Neural progenitor cell (in vitro differentiated cells): ENCODE data around the gene SYNGR3. TPM values are rescaled to one million over a fixed set of nuclear protein-coding genes. Genes with fewer than 3 reads are reported as not detected.
"Not testable (repeated sequence)": the region's sequence is repeated elsewhere in the genome, so short reads cannot be mapped to it uniquely, and the experiment has no call there.

Experiments used
- DNase-seq: peaks from one replicate; pipeline ENCODE4 v3.0.0-alpha.2; 2016; ENCODE audit warnings: low spot score
- H2AFZ ChIP-seq: fragments of 200-600 bp; sonication (generic); replicated peaks from 2 replicates; pipeline ENCODE4 v1.6.1; 2016; ENCODE audit warnings: antibody characterized with exemption
- H3F3A ChIP-seq: fragments of 200-600 bp; sonication (generic); 2 replicates; pipeline ENCODE4 v1.6.1; 2016; ENCODE audit warnings: antibody characterized with exemption, low read depth
- H3K27ac ChIP-seq: fragments of 200-600 bp; sonication (generic); 2 replicates; pipeline ENCODE4 v1.5.1; 2016; ENCODE audit warnings: mild to moderate bottlenecking
- H3K27me3 ChIP-seq: fragments of 200-600 bp; sonication (generic); 2 replicates; pipeline ENCODE4 v1.6.1; 2016; ENCODE audit warnings: mild to moderate bottlenecking, moderate library complexity
- H3K36me3 ChIP-seq: fragments of 200-600 bp; sonication (generic); 2 replicates; pipeline ENCODE4 v1.5.1; 2016
- H3K4me1 ChIP-seq: fragments of 200-600 bp; sonication (generic); 2 replicates; pipeline ENCODE4 v1.6.1; 2016; ENCODE audit warnings: mixed run types
- H3K4me2 ChIP-seq: fragments of 200-600 bp; sonication (generic); 2 replicates; pipeline ENCODE4 v1.6.1; 2016
- H3K4me3 ChIP-seq: fragments of 200-600 bp; sonication (generic); 2 replicates; pipeline ENCODE4 v1.5.1; 2016
- H3K79me2 ChIP-seq: fragments of 200-600 bp; sonication (generic); 2 replicates; pipeline ENCODE4 v1.6.1; 2016; ENCODE audit warnings: low read depth
- H3K9ac ChIP-seq: fragments of 200-600 bp; sonication (generic); 2 replicates; pipeline ENCODE4 v1.6.1; 2016
- H3K9me3 ChIP-seq: fragments of 200-600 bp; sonication (generic); 2 replicates; pipeline ENCODE4 v1.5.1; 2016; ENCODE audit warnings: low read depth
- H4K20me1 ChIP-seq: fragments of 200-600 bp; sonication (generic); 2 replicates; pipeline ENCODE4 v1.6.1; 2016; ENCODE audit warnings: low read depth
- H3K27ac Mint-ChIP-seq: 3 replicates; pipeline ENCODE4 v1.8.0; 2021; ENCODE audit warnings: mixed read lengths
- H3K27me3 Mint-ChIP-seq: 2 replicates; pipeline ENCODE4 v1.8.0; 2022; ENCODE audit warnings: low read depth, mild to moderate bottlenecking, inconsistent platforms, moderate library complexity, mixed read lengths; ENCODE audit not compliant: insufficient read depth
- H3K36me3 Mint-ChIP-seq: 3 replicates; pipeline ENCODE4 v1.8.0; 2021; ENCODE audit warnings: mixed read lengths
- H3K4me1 Mint-ChIP-seq: 3 replicates; pipeline ENCODE4 v1.8.0; 2021; ENCODE audit warnings: mixed read lengths
- H3K4me3 Mint-ChIP-seq: 3 replicates; pipeline ENCODE4 v1.8.0; 2021; ENCODE audit warnings: mild to moderate bottlenecking, moderate library complexity, mixed read lengths
- H3K9me3 Mint-ChIP-seq: 3 replicates; pipeline ENCODE4 v1.8.0; 2020; ENCODE audit warnings: mixed read lengths
- EZH2 ChIP-seq: fragments of 200-600 bp; sonication (generic); IDR thresholded peaks from 2 replicates; pipeline ENCODE4 v1.6.1; 2017; ENCODE audit warnings: antibody characterized with exemption, mild to moderate bottlenecking, moderate library complexity
- EZH2phosphoT487 ChIP-seq: fragments of 200-600 bp; sonication (generic); IDR thresholded peaks from 2 replicates; pipeline ENCODE4 v1.6.1; 2017; ENCODE audit warnings: antibody characterized with exemption
- total RNA-seq: library from RNA; depleted of rRNA; stranded (reverse); fragments of >200 nt; gene quantifications from 2 replicates; pipeline ENCODE4 v1.2.3, GENCODE V29; 2015; ENCODE audit warnings: low replicate concordance
- TF ChIP-seq, protein P1 (sequence below): fragments of 200-600 bp; sonication (generic); IDR thresholded peaks from 2 replicates; pipeline ENCODE4 v1.5.1; 2017; ENCODE audit warnings: antibody characterized with exemption, mild to moderate bottlenecking

The SYNGR3 gene
- total RNA-seq, 1 donor from 2014 or later, result 4.4 TPM

DNA sequence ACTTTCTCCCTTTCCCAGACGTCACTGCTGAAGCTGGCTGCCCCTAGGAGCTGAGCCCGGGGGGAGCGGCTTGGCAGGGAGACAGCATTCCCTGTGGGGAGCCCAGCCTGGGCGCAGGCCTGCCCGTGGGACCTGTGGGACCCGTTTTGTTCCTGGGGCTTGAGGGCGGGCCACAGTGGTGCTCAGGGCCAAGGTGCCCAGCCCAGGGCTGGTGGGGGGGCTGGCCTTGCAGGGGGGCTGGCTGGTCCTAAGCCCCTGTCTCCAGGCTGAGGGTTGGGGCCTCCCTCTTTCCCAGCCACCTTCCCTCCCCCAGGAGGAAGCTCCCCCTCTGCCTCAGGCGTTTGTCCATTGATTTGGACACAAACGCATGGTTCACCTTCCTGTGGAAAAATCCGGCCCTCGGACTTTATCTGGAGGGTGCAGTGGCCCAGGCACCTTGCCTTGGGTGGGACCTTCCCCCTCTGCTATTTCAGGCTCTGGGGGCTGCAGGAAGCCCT is 41.4 kb downstream of the SYNGR3 start:
- H3K27me3 Mint-ChIP-seq, result peaks cover 2% of the 10 kb centered on the region
- H3K9me3 Mint-ChIP-seq, result no peaks in the 10 kb centered on the region
- Histone ChIP-seq H4K20me1 (peaks cover 5% of the 10 kb centered on the region), H2AFZ (no peak overlapping the region), H3K4me1 (peaks cover 12% of the 10 kb centered on the region), H3K4me2 (no peak overlapping the region), H3K79me2 (no peaks in the 10 kb centered on the region), H3K36me3 (no peaks in the 10 kb centered on the region), H3K9ac (no peak overlapping the region), H3K27me3 (peaks cover 27% of the 10 kb centered on the region), H3K27ac (no peak overlapping the region), H3F3A (peaks cover 3% of the 10 kb centered on the region), H3K9me3 (no peaks in the 10 kb centered on the region), H3K4me3 (no peak overlapping the region)
- H3K27ac Mint-ChIP-seq, result no peak overlapping the region
- DNase-seq, result no peak
- no peaks in the 10 kb centered on the region for H3K36me3 Mint-ChIP-seq
- no peak overlapping the region for H3K4me3 Mint-ChIP-seq
- TF ChIP-seq EZH2 (no peak), EZH2phosphoT487 (no peak)
- TF ChIP-seq, protein P1, sequence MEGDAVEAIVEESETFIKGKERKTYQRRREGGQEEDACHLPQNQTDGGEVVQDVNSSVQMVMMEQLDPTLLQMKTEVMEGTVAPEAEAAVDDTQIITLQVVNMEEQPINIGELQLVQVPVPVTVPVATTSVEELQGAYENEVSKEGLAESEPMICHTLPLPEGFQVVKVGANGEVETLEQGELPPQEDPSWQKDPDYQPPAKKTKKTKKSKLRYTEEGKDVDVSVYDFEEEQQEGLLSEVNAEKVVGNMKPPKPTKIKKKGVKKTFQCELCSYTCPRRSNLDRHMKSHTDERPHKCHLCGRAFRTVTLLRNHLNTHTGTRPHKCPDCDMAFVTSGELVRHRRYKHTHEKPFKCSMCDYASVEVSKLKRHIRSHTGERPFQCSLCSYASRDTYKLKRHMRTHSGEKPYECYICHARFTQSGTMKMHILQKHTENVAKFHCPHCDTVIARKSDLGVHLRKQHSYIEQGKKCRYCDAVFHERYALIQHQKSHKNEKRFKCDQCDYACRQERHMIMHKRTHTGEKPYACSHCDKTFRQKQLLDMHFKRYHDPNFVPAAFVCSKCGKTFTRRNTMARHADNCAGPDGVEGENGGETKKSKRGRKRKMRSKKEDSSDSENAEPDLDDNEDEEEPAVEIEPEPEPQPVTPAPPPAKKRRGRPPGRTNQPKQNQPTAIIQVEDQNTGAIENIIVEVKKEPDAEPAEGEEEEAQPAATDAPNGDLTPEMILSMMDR, result no peak
- H3K4me1 Mint-ChIP-seq, result peaks cover 8% of the 10 kb centered on the region

DNA sequence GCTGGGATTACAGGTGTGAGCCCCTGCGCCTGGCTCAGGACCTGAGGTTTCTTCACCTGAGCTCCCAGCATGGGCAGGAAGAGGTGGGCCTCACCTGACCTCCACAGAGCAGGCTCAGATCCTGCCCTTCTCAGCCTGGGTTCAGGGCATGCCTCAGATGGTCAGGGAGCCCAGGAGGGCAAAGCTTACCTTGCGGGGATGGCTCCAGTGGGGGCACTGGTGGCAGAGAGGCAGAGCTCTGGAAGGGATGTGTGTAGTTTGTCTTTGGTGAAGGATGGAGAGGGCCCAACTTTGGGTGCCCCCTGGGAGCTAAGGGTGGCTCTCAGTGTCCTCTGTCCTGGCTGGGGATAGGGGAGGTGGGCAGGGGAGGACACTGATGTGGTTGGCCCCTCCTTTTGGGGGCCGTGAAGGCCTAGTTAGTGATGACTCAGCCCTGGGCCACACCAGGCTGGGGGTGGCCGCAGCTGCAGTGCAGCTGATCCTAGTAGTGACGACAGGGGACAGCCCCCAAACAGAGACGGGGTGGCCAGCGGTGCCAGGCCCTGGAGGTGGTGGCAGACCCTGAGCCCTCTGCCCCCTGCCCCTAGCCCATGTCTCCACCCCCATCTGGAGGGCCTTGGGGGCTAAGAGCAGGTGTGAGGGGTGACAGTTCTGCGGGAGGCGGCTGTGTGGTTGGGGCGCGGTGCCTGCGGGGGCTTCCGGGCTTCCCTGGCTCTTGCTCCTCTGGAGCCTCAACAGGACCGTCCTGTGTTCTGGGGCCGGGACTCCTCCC is 42.7 kb downstream of the SYNGR3 start:
- Mint-ChIP-seq H3K4me3 (peak overlapping the region; percentile 22), H3K27ac (no peak overlapping the region), H3K4me1 (peaks cover 6% of the 10 kb centered on the region), H3K36me3 (no peaks in the 10 kb centered on the region), H3K27me3 (peaks cover 4% of the 10 kb centered on the region), H3K9me3 (no peaks in the 10 kb centered on the region)
- Histone ChIP-seq H2AFZ (no peak overlapping the region), H3F3A (no peaks in the 10 kb centered on the region), H3K36me3 (no peaks in the 10 kb centered on the region), H3K79me2 (no peaks in the 10 kb centered on the region), H3K4me3 (no peak overlapping the region), H3K4me1 (peaks cover 7% of the 10 kb centered on the region), H4K20me1 (peaks cover 5% of the 10 kb centered on the region), H3K9ac (no peak overlapping the region), H3K27ac (no peak overlapping the region), H3K4me2 (no peak overlapping the region), H3K9me3 (no peaks in the 10 kb centered on the region), H3K27me3 (peaks cover 13% of the 10 kb centered on the region)
- no peak for DNase-seq
- TF ChIP-seq EZH2phosphoT487 (no peak), EZH2 (no peak)
- TF ChIP-seq, protein P1, result no peak

DNA sequence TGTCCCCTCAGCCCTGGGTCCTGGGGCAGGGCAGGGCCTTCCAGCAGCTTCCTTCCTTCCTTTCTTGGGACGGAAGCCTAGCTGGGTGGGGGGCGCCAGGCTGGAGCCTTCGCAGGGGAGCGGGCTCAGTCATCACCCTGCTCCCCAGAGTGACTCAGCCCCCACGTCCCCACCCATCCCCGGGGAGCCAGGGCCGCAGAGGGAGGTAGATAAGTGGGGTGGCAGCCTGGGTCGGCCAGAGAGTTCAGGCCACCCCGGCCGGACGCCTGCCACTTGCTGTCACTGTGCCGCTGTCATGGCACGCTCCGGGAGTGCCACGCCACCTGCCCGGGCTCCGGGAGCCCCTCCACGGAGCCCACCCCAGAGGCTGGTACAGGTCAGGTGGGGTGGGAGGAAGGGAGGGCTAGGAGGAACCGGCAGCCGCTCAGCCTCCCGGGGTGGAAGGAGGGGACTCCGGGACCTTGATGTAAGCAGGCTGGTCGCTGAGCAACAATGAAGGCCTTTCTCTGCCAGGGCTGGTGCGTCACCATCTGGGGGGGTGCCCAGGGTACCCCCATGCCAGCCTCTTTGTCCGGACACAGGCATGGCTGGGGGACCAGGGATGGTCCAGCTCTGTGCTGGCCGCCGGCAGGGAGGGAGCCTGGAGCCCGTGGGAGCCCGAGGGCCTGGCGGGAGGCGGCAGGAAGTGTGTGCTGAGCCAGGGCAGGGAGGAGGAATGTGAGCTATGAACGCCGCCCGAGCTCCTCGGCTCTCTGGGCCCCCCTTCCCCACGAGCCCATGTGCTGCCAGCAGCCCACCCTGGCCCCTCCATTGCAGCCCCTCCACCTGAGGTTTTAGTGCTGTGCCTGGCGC is 43.5 kb downstream of the SYNGR3 start:
- Histone ChIP-seq H3K4me1 (peaks cover 6% of the 10 kb centered on the region), H3K4me2 (no peak overlapping the region)

GRCh38 chr16:2033909-2034695 is 44.3 kb downstream of the SYNGR3 start:
- H3K9ac ChIP-seq, DNase-seq, H3K36me3 Mint-ChIP-seq, H3K9me3 Mint-ChIP-seq, H3K4me1 Mint-ChIP-seq, H3K27me3 Mint-ChIP-seq, H3K27ac ChIP-seq, H3K4me3 ChIP-seq, H3K4me1 ChIP-seq, H3K4me2 ChIP-seq, H3K9me3 ChIP-seq, H3K36me3 ChIP-seq, H2AFZ ChIP-seq, H3K79me2 ChIP-seq, H3K27ac Mint-ChIP-seq, H3F3A ChIP-seq, H3K4me3 Mint-ChIP-seq, H4K20me1 ChIP-seq, H3K27me3 ChIP-seq: not testable (repeated sequence)

More for the DNA sequence above, 43.5 kb downstream of the SYNGR3 start:
- no peaks in the 10 kb centered on the region for H3K36me3 Mint-ChIP-seq
- Histone ChIP-seq H3K9me3 (no peaks in the 10 kb centered on the region), H2AFZ (no peak overlapping the region), H3K27ac (no peak overlapping the region), H3F3A (no peaks in the 10 kb centered on the region), H3K36me3 (no peaks in the 10 kb centered on the region), H3K9ac (no peak overlapping the region), H4K20me1 (peaks cover 1% of the 10 kb centered on the region), H3K79me2 (no peaks in the 10 kb centered on the region), H3K27me3 (peaks cover 5% of the 10 kb centered on the region), H3K4me3 (no peak overlapping the region)
- H3K27me3 Mint-ChIP-seq, result peaks cover 2% of the 10 kb centered on the region
- no peaks in the 10 kb centered on the region for H3K9me3 Mint-ChIP-seq
- no peak overlapping the region for H3K27ac Mint-ChIP-seq
- peak; percentile 38 for DNase-seq
- TF ChIP-seq EZH2phosphoT487 (no peak), EZH2 (no peak)
- TF ChIP-seq, protein P1, result no peak
- peaks cover 4% of the 10 kb centered on the region for H3K4me1 Mint-ChIP-seq
- no peak overlapping the region for H3K4me3 Mint-ChIP-seq
